Subcutaneous abdominal adipose tissue (tissue), 5 donors: ENCODE measurements around the gene THRB.

ENCODE experiments used
- H3K27ac ChIP-seq: one replicate; pipeline ENCODE4 v1.7.0; 2013; ENCODE audit warnings: low read depth, mild to moderate bottlenecking, inconsistent platforms, low read length, moderate library complexity
- H3K27me3 ChIP-seq, 5 donors: one replicate each; pipeline ENCODE4 v1.7.0; 2013; ENCODE audit warnings: low read length in 5 of 5, inconsistent platforms in 1 of 5; ENCODE audit not compliant: control insufficient read depth in 5 of 5, insufficient read depth in 4 of 5
- H3K36me3 ChIP-seq, 5 donors: one replicate each; pipeline ENCODE4 v1.7.0; 2013; ENCODE audit warnings: low read length in 5 of 5; ENCODE audit not compliant: control insufficient read depth in 5 of 5, insufficient read depth in 5 of 5
- H3K4me1 ChIP-seq, 5 donors: one replicate each; pipeline ENCODE4 v1.7.0; 2013; ENCODE audit warnings: low read length in 5 of 5, mild to moderate bottlenecking in 3 of 5, moderate library complexity in 1 of 5; ENCODE audit not compliant: control insufficient read depth in 5 of 5, insufficient read depth in 5 of 5
- H3K4me3 ChIP-seq, 5 donors: one replicate each; pipeline ENCODE4 v1.7.0; 2013; ENCODE audit warnings: low read length in 5 of 5, low read depth in 1 of 5
- H3K9ac ChIP-seq, 5 donors: one replicate each; pipeline ENCODE4 v1.7.0; 2013; ENCODE audit warnings: low read length in 5 of 5, mild to moderate bottlenecking in 4 of 5, moderate library complexity in 3 of 5
- H3K9me3 ChIP-seq, 5 donors: one replicate each; pipeline ENCODE4 v1.7.0; 2013; ENCODE audit warnings: low read length in 5 of 5; ENCODE audit not compliant: control insufficient read depth in 5 of 5
- donor health status: healthy.
- donor health status: healthy.
- donor health status: healthy.
- donor health status: healthy.
- donor health status: healthy.

The THRB gene

GRCh38 chr3:24128199-24129005 is 366.2 kb downstream of the THRB start:
- Histone ChIP-seq H3K4me1 (peaks cover 0 to 21% (median 7%) of the 10 kb centered on the region in 5 donors), H3K9ac (no peak overlapping the region), H3K9me3 (peaks cover 0 to 4% (median 0%) of the 10 kb centered on the region in 5 donors), H3K4me3 (no peak overlapping the region), H3K27ac (peak overlapping the region; percentile 61), H3K27me3 (no peaks in the 10 kb centered on the region), H3K36me3 (peaks cover 19 to 37% (median 31%) of the 10 kb centered on the region in 5 donors)

DNA sequence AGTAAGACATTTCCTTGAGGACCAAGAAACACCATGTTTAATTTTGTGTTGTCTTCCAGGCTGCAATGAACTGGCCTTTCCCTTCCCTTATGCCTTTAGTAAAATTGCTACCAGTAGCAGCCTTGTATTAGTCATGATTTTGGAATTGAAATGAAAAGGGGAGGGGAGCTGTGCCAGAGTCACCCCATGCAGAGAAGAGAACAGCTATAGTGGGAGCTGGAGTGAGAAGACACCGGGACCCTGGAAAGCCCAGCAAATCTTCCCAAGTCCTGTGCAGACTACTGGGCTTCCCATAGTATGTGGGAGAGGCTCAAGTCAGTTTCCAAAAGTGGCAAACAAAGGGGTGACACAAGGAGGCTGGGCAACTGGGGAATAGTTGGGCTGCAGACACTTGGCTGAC is 371.1 kb downstream of the THRB start:
- Histone ChIP-seq H3K4me1 (peaks cover 0 to 22% (median 11%) of the 10 kb centered on the region in 5 donors), H3K9me3 (no peaks in the 10 kb centered on the region), H3K36me3 (peaks cover 5 to 27% (median 11%) of the 10 kb centered on the region in 5 donors), H3K27me3 (no peaks in the 10 kb centered on the region), H3K27ac (no peak overlapping the region), H3K9ac (no peak overlapping the region), H3K4me3 (no peak overlapping the region)

- Histone ChIP-seq H3K27me3 (no peaks in the 10 kb centered on the region), H3K27ac (no peak overlapping the region), H3K4me1 (peaks cover 0 to 11% (median 3%) of the 10 kb centered on the region in 5 donors), H3K9ac (no peak overlapping the region), H3K9me3 (no peaks in the 10 kb centered on the region), H3K4me3 (no peak overlapping the region), H3K36me3 (peaks cover 5 to 14% (median 6%) of the 10 kb centered on the region in 5 donors)
Measured at GRCh38 chr3:24120434-24120833, 374.2 kb downstream of the THRB start.

DNA sequence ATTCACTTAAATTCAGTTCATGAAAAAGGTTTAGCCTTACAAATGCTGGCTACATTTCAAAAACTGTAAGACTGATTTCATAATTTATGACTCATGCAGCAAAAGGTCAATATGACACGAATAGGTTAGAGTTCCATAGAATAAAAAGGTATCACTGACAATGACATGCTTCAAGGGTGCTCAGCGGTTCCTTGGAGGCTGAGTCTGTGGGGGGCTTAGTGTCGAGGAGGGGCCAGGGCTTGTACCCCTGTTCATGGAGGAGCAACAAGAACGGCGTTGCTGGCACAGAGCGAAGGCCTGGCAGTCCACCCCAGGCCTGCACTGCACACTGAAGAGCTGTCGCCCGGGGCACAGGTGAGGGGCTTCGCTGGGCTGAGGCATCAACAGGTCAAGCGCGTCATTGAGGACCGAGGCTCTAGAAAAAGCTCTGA is 375.3 kb downstream of the THRB start:
- Histone ChIP-seq H3K9ac (no peak overlapping the region), H3K4me1 (peaks cover 0 to 11% (median 3%) of the 10 kb centered on the region in 5 donors), H3K27me3 (no peaks in the 10 kb centered on the region), H3K4me3 (no peak overlapping the region), H3K27ac (no peak overlapping the region), H3K36me3 (peaks cover 5 to 14% (median 6%) of the 10 kb centered on the region in 5 donors), H3K9me3 (no peaks in the 10 kb centered on the region)

GRCh38 chr3:24117508-24117907 is 377.1 kb downstream of the THRB start:
- peaks cover 0 to 7% (median 0%) of the 10 kb centered on the region in 5 donors for H3K4me1 ChIP-seq
- no peak overlapping the region for H3K27ac ChIP-seq
- H3K36me3 ChIP-seq, result peaks cover 2 to 5% (median 3%) of the 10 kb centered on the region in 5 donors
- no peaks in the 10 kb centered on the region for H3K27me3 ChIP-seq
- no peak overlapping the region for H3K4me3 ChIP-seq
- no peaks in the 10 kb centered on the region for H3K9me3 ChIP-seq
- no peak overlapping the region for H3K9ac ChIP-seq

GRCh38 chr3:24111711-24112110 is 382.9 kb downstream of the THRB start:
- Histone ChIP-seq H3K4me1 (peaks cover 0 to 26% (median 10%) of the 10 kb centered on the region in 5 donors), H3K27ac (no peak overlapping the region), H3K4me3 (no peak overlapping the region), H3K9ac (no peak overlapping the region), H3K27me3 (no peaks in the 10 kb centered on the region), H3K36me3 (no peaks in the 10 kb centered on the region), H3K9me3 (no peaks in the 10 kb centered on the region)

- H3K9me3 ChIP-seq, result no peaks in the 10 kb centered on the region
Measured at GRCh38 chr3:24110051-24110450, 384.6 kb downstream of the THRB start.

GRCh38 chr3:24101676-24102168 is 392.9 kb downstream of the THRB start:
- peaks cover 2 to 12% (median 9%) of the 10 kb centered on the region in 5 donors for H3K4me1 ChIP-seq
- no peak overlapping the region for H3K4me3 ChIP-seq
- H3K27me3 ChIP-seq, result no peaks in the 10 kb centered on the region
- no peaks in the 10 kb centered on the region for H3K9me3 ChIP-seq
- no peak overlapping the region for H3K9ac ChIP-seq
- no peak overlapping the region for H3K27ac ChIP-seq
- H3K36me3 ChIP-seq, result no peaks in the 10 kb centered on the region

More at GRCh38 chr3:24110051-24110450, 384.6 kb downstream of the THRB start:
- Histone ChIP-seq H3K27me3 (no peaks in the 10 kb centered on the region), H3K27ac (peak overlapping the region; percentile 27), H3K4me1 (peaks cover 0 to 26% (median 10%) of the 10 kb centered on the region in 5 donors), H3K4me3 (no peak overlapping the region), H3K36me3 (no peaks in the 10 kb centered on the region), H3K9ac (peak overlapping the region in 1 of 5 donors; percentile 1)

DNA sequence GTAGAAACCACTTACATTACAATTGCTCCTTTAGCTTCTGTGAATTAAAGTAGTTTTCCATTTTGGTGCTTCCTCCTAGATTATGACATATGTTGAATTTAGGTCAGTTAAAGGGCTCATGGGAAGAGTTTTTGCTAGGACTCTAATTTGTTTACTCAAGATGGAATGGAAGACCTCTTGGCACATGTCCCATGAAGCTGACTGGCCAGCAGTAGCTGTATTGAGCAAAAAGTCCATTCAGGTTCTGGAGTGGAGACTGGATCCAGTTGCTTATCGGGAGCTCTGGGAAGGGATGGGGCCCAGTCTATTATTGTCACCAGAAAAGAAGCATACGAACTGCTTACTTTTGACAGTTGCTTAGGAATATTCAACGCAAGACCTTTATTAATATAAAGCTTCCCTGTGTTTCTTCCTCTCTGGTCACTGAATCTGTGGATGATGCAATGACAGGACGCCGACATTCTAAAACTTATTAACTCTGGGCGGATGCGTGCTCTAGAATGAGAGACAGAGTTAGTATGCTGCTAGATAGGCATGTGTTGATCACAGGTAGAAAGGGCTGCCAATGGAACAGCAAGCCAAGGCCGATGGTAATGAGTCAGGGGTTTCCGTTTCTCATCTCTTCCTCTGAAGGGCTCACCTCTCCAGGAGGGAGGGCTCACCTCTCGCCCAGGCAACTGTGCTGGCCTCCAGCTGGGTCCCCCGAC is 393.8 kb downstream of the THRB start:
- Histone ChIP-seq H3K9ac (no peak overlapping the region), H3K36me3 (no peaks in the 10 kb centered on the region), H3K27ac (no peak overlapping the region), H3K27me3 (no peaks in the 10 kb centered on the region), H3K4me3 (no peak overlapping the region), H3K4me1 (peaks cover 2 to 12% (median 9%) of the 10 kb centered on the region in 5 donors), H3K9me3 (no peaks in the 10 kb centered on the region)
